HG03575 (cell line): ENCODE measurements around the gene ABL1.

Experiments used
- ATAC-seq: cut with Tn5 transposase; IDR thresholded peaks from one replicate; pipeline ENCODE4 v1.9.1; 2021; ENCODE audit not compliant: unreplicated experiment, insufficient number of reproducible peaks, low FRiP score; ENCODE audit errors: extremely low read depth

The ABL1 gene

DNA sequence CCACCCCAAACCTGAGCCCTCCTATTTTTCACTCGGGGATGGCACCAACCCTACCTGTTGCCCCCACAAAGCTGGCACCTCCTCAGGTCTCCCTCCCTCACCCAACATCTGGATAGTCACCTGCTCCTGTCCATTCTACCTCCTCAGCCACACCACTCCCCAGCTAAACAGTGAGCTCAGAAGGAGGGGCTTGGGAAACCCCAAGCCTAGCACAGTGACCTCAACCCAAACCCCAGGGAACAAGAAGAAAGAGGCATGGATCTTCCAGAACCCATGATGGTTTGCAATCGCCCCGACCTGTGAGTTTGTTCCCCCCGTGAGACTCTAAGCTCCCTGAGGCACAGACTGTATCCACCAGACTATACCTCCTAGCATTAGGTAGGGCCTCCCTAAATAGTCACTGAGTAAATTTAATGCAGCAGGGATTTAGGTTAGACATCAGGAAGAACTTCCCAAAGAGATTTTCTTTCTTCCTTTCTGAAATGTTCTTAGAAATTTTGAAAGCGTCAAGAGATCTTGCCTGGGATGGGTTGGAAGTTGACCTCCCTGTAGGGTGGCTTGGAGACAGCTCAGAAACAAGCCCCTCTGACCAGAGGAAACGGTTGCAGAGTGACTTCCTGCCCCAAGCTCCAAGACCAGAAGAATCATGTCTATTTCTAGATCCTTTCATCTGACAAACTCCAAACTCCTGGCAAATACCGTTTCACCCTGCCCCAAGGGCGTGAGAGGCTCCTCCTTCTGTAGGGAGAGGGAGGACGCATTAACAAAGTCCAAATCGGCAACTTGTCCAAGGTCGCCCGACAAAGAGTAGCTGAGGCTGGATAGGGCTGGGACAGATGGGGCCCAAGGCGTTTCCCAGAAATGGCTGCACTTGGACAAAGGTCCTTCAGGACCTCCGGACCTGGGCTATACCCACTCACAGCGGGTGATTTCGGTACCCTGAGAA is 99.9 kb downstream of the ABL1 start:
- ATAC-seq: no peak

DNA sequence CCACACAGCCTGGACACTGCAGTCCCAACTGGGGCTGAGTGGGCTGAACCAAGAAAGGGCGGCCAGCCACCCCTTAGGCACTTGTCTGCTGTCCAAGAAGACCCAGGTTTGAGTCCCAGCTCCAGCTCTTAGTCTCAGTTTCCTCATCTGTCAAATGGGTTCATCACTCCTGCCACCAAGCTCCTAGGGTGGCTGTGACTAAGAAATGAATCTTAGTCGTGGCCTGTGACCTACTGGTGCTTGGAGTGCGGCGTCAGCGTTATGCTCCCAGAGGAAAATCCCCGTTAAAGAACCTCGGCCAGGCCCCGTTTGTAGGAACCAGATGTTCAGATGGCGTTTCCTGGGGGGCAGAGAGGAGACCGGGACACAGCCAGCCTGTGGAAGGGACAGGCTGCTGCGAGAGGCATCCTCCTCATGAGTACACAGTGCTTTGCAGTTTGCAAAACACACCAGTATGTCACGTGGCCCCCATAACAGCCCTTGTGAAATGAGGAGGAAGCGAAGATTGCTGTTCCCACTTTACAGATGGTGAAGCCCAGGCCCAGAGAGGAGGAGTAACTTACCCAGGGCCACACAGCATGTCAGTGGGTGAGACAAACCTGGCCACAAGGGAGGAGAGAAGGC is 100.7 kb downstream of the ABL1 start:
- ATAC-seq: no peak

DNA sequence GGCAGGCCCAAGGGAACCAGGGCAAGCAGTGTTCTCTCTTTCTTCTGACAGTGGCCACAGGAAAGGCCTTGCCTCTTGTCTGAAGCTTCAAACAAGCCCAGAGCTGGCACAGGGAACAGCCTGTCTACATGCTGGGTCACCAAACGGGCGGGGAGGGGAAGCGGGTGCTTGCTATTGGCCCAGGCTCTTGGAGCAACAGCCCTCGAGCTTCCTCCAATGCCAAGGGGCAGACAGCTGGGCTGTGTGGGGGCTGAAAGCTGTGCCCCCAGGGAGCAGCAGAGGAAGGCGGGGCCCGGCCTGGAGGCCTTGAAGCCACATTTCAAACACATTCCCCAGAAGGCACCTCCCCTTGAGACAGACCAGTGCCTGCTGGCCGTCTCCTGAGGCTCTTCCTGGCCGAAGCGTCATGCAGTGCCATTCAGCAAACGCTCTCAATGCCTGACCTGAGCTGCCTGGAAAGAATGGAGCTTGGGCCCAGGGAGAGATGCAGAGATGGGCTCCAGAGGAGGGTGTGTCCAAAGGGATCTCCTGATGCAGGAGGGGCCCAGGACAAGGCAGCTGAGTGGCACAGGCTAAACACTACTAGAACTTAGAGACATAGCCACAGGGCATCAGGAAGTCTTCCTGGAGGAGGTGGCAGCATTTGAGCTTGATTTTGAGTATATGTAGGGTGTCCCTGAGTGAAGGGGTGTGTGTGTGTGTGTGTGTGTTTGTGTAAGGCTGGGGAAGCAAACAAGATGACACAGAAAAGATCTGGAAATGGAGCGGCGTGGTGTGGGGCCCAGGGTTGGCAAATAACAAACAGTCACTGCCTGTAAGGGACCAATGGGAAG is 101.4 kb downstream of the ABL1 start:
- no peak for ATAC-seq
